ENCODE measurements around the gene SRR.

The SRR gene

GRCh38 chr17:2371183-2372130 is 67.7 kb downstream of the SRR start:
- DNase-seq (ENCODE audit: low read depth), result no peak

DNA sequence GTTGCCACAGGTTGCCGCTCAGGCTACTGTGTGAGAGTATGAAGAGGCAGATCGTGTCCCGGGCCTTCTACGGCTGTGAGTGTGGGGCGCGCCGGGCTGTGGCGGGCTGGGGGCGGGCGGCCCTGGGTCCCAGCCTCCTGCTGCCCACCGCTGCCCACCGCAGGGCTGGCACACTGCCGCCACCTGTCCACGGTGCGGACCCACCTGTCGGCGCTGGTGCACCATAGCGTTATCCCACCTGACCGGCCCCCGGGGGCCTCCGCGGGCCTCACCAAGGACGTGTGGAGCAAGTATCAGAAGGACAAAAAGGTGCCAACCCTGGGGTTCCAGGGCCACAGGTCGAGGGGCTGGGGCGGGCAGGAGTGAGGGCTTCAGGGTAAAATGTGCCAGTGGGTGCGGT is 68.4 kb downstream of the SRR start:
- DNase-seq (ENCODE audit: low read depth), result no peak

GRCh38 chr17:2372681-2373080 is 68.9 kb downstream of the SRR start:
- DNase-seq (ENCODE audit: low read depth), result no peak

- DNase-seq (ENCODE audit: low read depth), result no peak
These were observed 69.4 kb downstream of the SRR start for GRCh38 chr17:2373179-2373578.
